GM13977 (cell line): ENCODE results near the gene CFAP61.

ENCODE experiments used
- DNase-seq: peaks from one replicate; pipeline ENCODE4 v3.0.0; 2012; ENCODE audit warnings: low spot score
- in situ Hi-C: fragments of 300-500 bp; cut with MboI; formaldehyde crosslinking; loops from one replicate; pipeline ENCODE4 v1.12.0; 2022; ENCODE audit warnings: low sequenced_read_pairs, low pct_unique_long_range_greater_than_20kb, mixed read lengths, inconsistent platforms; ENCODE audit not compliant: unreplicated experiment
- TF ChIP-seq, protein P1 (sequence below): IDR thresholded peaks from 2 replicates; pipeline ENCODE4 v1.5.1; 2012; ENCODE audit warnings: mild to moderate bottlenecking, control low read depth; ENCODE audit not compliant: insufficient read depth; ENCODE audit errors: extremely low read depth, missing control alignments

Gene CFAP61

DNA sequence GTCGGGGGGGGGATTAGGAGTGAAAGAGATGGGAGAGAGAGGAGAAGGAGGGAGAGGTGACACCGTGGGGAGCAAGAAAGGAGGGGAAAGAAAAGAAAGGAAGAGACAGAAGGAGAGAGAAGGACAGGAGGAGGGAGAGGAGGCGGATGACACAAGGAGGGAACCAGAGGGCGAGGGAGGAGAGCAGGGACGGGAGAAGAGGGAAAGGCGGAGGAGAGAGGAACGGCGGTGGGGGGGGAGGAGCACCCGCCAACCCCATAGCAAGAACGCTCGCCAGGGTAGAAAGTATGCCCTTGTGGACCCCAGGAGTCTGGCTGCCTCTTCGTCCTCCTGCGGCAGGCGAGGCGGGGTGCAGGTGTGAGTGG, 311.1 kb downstream of the CFAP61 start:
- DNase-seq = no peak
- in situ Hi-C loops = loop anchor here (10.0 to 25.0 kb wide), 3 partner anchors 201 to 1149 kb away; partner anchors contain the start of genes LINC00237 and NKX2-2
- TF ChIP-seq, protein P1, sequence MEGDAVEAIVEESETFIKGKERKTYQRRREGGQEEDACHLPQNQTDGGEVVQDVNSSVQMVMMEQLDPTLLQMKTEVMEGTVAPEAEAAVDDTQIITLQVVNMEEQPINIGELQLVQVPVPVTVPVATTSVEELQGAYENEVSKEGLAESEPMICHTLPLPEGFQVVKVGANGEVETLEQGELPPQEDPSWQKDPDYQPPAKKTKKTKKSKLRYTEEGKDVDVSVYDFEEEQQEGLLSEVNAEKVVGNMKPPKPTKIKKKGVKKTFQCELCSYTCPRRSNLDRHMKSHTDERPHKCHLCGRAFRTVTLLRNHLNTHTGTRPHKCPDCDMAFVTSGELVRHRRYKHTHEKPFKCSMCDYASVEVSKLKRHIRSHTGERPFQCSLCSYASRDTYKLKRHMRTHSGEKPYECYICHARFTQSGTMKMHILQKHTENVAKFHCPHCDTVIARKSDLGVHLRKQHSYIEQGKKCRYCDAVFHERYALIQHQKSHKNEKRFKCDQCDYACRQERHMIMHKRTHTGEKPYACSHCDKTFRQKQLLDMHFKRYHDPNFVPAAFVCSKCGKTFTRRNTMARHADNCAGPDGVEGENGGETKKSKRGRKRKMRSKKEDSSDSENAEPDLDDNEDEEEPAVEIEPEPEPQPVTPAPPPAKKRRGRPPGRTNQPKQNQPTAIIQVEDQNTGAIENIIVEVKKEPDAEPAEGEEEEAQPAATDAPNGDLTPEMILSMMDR = no peak

DNA sequence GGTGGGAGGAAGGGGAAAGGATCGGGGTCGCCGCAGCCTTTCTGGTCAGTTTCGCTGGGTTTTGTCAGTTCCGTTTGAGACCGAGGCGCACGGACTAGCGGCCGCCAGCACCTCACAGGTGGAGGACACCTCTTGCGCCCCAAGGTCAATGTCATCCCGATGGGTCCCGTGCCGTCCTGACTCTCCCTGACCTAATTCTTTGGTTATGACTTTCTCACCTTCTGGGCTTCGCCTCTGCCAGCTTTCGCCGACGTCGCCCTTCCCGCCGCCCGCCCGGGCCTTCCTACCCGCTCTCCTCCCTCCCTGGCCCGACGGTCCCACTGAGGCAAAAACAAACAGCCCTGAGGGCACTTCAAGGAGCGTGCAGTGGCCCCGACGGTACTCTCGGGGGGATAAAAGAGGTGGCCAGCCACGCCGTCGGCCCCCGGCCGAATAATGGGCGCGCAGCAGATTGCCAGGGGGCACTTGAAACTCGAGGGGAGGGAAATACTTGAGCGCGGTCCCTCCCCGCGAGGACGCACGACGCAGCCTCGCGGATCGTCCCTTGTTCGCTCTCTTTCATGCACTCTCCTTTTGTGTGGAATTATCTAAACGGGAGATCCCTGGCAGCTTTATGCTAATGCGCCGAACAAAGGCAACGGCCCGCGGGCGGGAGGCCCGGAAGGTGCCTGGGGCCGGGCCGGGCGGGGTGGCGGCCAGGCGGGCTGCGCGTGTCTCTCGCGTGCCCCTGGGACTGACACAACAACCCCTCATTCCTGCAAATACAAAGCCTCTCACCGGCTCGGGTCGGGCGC, 311.7 kb downstream of the CFAP61 start:
- TF ChIP-seq, protein P1 = no peak
- peak; percentile 44 for DNase-seq
- in situ Hi-C loops = loop anchor here (10.0 to 25.0 kb wide), 3 partner anchors 201 to 1148 kb away; partner anchors contain the start of genes LINC00237 and NKX2-2

DNA sequence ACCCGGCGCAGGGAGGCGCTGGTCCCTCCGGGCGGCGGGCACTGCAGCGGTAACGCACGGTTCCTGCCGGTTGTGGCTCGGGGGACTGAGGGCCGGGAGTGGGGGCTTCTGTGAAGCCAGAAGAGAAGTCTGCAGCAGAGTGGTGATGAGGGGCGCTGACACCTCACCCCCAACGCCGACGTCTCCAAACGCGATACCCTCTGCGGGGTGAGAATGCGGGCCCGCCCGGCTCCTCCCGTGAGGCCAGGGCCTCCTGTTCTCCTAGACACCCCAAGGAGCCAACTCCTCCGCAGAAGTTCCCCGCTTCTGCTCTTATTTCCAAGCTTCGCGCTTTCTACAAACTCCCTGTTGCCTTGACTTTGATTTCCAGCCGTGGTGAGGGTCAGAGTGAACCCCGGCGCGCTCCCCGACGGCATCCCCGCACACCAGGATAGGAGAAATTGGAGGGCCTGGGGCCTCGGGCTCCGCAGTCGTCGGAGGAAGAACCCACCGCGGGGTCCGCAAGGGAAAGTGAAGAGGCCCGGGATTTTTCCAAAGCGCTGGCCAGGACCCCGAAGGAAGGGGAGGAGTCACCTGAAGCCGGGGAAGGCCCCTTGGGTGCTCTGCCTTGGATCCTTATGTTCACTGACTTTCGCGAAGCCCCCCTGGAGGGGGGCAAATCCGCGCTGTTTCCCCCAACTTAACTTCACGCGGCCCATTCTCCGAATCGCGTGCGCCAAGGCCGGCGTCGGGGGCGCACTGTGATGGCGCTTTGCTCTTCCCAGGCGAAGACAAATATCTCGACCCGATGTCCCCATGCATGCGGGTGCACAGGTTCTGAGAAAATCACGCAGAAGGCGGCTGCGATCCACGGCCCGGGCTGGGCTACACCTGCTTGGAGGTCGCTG, 312.5 kb downstream of the CFAP61 start:
- no peak for DNase-seq
- TF ChIP-seq, protein P1 = no peak
- in situ Hi-C loops = loop anchor here (10.0 to 25.0 kb wide), 3 partner anchors 200 to 1147 kb away; partner anchors contain the start of genes LINC00237 and NKX2-2

DNA sequence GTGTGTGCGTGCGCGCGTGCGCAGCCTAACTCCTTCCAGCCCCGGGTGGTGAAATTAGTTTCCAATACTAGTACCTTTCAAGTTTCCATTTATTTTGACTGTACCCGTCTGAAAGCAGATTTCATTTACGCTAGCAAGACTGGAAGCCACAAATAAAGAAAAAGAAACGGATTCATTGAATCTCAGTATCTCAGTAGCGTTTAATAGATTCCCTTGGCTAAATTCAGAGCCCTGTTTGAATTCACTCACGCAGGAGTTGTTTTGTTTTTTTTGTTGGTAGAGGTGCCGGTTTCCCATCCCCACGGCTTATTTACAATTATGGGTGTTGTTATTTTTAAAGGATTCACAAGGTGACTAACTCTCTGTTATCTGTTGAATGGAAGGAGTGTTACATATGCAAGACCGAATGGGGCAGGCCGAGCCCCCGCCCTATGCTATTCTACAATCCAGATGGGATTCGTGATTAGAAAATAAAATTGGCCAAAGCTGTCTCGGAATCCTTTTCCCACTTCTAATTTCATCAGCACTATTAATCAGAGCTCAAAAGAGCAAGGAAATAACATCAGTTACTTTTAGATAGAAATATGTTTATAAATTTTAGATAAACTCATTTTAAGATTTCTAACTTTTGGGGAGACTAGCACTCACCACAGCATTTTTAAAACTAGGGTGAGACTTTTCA, 313.3 kb downstream of the CFAP61 start:
- DNase-seq = no peak
- TF ChIP-seq, protein P1 = no peak
- in situ Hi-C loops = loop anchor here (10.0 to 25.0 kb wide), 3 partner anchors 199 to 1147 kb away; partner anchors contain the start of genes LINC00237 and NKX2-2

DNA sequence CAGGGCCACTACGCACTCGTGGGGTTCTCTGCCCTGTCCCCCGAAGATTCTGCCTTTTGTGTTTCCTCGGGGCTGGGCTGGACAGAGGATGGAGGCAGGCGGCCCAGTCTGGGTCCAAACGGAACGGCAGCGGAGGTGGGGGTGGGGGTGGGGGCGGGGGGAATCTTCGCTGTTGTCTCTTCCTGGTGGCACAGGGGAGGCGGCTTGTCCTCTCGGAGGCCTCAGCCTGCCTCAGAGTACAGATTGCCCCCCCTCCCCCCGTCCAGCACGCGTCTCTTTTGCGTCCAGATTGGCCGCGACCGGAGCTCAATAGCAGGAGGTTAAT, 314.2 kb downstream of the CFAP61 start:
- in situ Hi-C loops = loop anchor here (10.0 to 25.0 kb wide), 3 partner anchors 198 to 1146 kb away; partner anchors contain the start of genes LINC00237 and NKX2-2
- DNase-seq = no peak

More for the DNA sequence above, 314.2 kb downstream of the CFAP61 start:
- TF ChIP-seq, protein P1 = no peak
